PFSK-1 (cell line): ENCODE results near the gene CPVL.

ENCODE experiments used
- POLR2AphosphoS5 ChIP-seq: IDR thresholded peaks from 2 replicates; pipeline ENCODE4 v1.6.1; 2012; ENCODE audit warnings: low read depth, mild to moderate bottlenecking, control low read depth, low read length, moderate library complexity
- REST ChIP-seq, 2 experiments: IDR thresholded peaks; 2 replicates each; pipeline versions ENCODE4 v1.6.1 to v1.8.0; 2011 to 2012; ENCODE audit warnings: low read depth in 2 of 2, low read length in 2 of 2, control low read depth in 1 of 2, inconsistent platforms in 1 of 2, mild to moderate bottlenecking in 1 of 2, moderate library complexity in 1 of 2; ENCODE audit not compliant: insufficient read depth in 1 of 2
- SIN3A ChIP-seq: IDR thresholded peaks from 2 replicates; pipeline ENCODE4 v1.6.1; 2012; ENCODE audit warnings: mild to moderate bottlenecking, low read length, moderate library complexity, borderline replicate concordance; ENCODE audit not compliant: insufficient read depth
- TAF1 ChIP-seq: IDR thresholded peaks from 2 replicates; pipeline ENCODE4 v1.6.1; 2012; ENCODE audit warnings: low read length, control low read depth, borderline replicate concordance; ENCODE audit not compliant: insufficient read depth

DNA sequence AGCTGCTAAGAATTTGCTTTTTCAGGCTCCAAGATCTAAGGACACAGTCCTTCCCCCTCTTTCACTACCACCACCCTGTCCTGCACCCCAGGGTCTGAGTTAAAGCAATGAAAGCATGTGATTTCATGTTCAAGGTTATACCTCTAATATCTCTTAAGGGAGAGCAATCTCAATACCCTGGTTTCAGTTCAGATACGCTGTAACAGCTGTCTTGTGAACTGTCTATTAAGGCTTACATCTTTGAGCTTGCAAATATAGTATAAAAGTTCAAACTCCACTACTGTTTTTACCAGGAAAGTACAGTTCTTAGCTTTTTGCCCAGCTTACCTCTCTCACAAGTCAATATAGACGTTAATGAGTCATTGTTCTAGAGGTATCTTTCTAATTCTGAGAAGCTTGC lies 2.6 kb downstream of the CPVL start:
- TF ChIP-seq REST (IDR thresholded peaks at IDR 0.05; ENCODE audit: insufficient read depth in 1 of 2, low read depth in 2 of 2, low read length in 2 of 2) (no peak), TAF1 (no peak), POLR2AphosphoS5 (no peak), SIN3A (no peak)
